Fibroblast of pulmonary artery (primary cell): ENCODE data around the gene NEK11.

ENCODE experiments used
- DNase-seq: peaks from one replicate; pipeline ENCODE4 v3.0.0-alpha.2; 2010; ENCODE audit warnings: low read depth
- H3K4me3 ChIP-seq: replicated peaks from 2 replicates; pipeline ENCODE4 v1.5.1; 2011; ENCODE audit warnings: low read depth, mild to moderate bottlenecking, control low read depth, low read length, moderate library complexity
- TF ChIP-seq, protein P1 (sequence below): IDR thresholded peaks from 2 replicates; pipeline ENCODE4 v1.5.1; 2011; ENCODE audit warnings: mild to moderate bottlenecking, control low read depth, low read length, inconsistent platforms; ENCODE audit errors: missing control alignments

The NEK11 gene

GRCh38 chr3:131114256-131114655 lies 87.6 kb downstream of the NEK11 start:
- DNase-seq, result no peak
- TF ChIP-seq, protein P1, sequence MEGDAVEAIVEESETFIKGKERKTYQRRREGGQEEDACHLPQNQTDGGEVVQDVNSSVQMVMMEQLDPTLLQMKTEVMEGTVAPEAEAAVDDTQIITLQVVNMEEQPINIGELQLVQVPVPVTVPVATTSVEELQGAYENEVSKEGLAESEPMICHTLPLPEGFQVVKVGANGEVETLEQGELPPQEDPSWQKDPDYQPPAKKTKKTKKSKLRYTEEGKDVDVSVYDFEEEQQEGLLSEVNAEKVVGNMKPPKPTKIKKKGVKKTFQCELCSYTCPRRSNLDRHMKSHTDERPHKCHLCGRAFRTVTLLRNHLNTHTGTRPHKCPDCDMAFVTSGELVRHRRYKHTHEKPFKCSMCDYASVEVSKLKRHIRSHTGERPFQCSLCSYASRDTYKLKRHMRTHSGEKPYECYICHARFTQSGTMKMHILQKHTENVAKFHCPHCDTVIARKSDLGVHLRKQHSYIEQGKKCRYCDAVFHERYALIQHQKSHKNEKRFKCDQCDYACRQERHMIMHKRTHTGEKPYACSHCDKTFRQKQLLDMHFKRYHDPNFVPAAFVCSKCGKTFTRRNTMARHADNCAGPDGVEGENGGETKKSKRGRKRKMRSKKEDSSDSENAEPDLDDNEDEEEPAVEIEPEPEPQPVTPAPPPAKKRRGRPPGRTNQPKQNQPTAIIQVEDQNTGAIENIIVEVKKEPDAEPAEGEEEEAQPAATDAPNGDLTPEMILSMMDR, result no peak
- no peak overlapping the region for H3K4me3 ChIP-seq

DNA sequence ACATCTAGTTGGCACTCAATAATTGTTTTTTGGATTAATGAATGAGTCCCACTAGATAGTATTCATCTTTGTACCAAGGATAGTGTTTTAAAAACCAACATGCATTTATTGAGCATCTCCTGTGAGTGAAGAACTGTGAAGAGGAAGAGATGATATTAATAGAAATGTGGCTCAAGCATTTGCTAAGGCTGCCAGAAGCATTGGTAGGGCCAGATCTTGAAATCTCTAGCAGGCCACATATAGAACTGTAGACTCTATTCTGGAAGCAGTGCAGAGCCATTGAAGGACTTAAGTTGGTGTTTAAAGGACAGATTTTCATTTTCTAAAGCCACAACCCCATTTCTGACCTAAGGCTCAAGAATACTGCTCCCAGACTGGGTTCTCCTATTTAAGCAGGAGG lies 99.0 kb downstream of the NEK11 start:
- no peak overlapping the region for H3K4me3 ChIP-seq
- DNase-seq, result no peak
- TF ChIP-seq, protein P1, result no peak

GRCh38 chr3:131140891-131141290 lies 114.2 kb downstream of the NEK11 start:
- H3K4me3 ChIP-seq, result no peak overlapping the region
- TF ChIP-seq, protein P1, result no peak
- DNase-seq, result no peak

DNA sequence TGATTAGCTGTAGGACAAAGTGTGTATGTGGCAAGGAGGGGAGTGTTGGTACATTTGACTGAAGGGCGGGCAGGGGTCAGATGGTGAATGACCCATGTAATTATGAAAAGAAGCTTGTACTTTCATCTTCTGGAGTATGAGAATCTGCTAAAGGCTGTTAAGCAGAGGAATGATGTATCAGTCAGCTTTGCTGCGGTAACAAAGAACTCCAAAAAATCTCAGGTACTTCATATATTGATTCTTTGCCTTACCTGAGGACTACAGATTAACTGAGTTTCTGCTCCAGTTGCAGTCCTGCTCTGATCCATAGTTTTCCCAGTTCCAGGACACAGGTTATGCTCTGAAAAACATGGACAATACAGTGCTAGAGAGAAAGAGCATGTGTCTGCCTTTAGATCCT lies 115.1 kb downstream of the NEK11 start:
- DNase-seq, result no peak
- TF ChIP-seq, protein P1, result no peak
- no peak overlapping the region for H3K4me3 ChIP-seq

GRCh38 chr3:131142580-131142979 lies 115.9 kb downstream of the NEK11 start:
- peak; percentile 25 for DNase-seq
- no peak overlapping the region for H3K4me3 ChIP-seq
- TF ChIP-seq, protein P1, result peak; percentile 28

DNA sequence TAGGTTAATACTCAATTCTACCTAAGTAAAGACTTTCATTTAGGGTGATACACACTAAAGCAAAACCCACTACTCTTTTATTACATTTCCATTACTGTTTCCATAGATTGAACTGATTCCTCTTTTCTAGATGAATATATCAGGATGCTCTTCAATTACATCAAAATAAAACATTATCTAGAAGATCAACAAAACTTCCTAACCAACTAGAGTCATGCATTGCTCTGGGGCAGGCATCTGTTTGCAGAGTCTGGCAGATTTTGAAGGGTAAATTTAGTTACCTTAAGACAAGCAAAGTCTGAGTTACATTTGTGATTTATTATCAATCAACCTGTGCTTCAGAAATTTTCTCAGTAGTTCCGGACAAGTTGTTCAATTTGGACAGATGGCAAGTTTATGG lies 117.1 kb downstream of the NEK11 start:
- no peak overlapping the region for H3K4me3 ChIP-seq
- DNase-seq, result no peak
- TF ChIP-seq, protein P1, result no peak

- peak; percentile 16 for DNase-seq
These were observed 120.9 kb downstream of the NEK11 start for GRCh38 chr3:131147534-131147933.

More at GRCh38 chr3:131147534-131147933, 120.9 kb downstream of the NEK11 start:
- TF ChIP-seq, protein P1, result no peak
- no peak overlapping the region for H3K4me3 ChIP-seq
